SU-DHL-6 (cell line): ENCODE measurements around the gene DBET.
"Not testable (repeated sequence)": the region's sequence is repeated elsewhere in the genome, so short reads cannot be mapped to it uniquely, and the experiment has no call there.

Experiments used
- H2AFZ ChIP-seq: fragments of 200-600 bp; sonication (generic); 2 replicates; pipeline ENCODE4 v1.6.1; 2014; ENCODE audit warnings: low read depth, mild to moderate bottlenecking, moderate library complexity, mixed read lengths, antibody characterized with exemption, low read length; ENCODE audit not compliant: severe bottlenecking
- H3F3A ChIP-seq: fragments of 200-600 bp; shearing (Covaris generic); 2 replicates; pipeline ENCODE4 v1.6.0; 2016; ENCODE audit warnings: antibody characterized with exemption, mild to moderate bottlenecking; ENCODE audit not compliant: insufficient read depth
- H3K27ac ChIP-seq: fragments of 200-600 bp; sonication (generic); 2 replicates; pipeline ENCODE4 v1.5.1; 2016; ENCODE audit warnings: low read depth, mild to moderate bottlenecking, low read length, moderate library complexity, mixed read lengths
- H3K27me3 ChIP-seq: fragments of 200-600 bp; sonication (generic), shearing (Covaris generic); 2 replicates; pipeline ENCODE4 v1.6.0; 2014; ENCODE audit warnings: mild to moderate bottlenecking, low read length
- H3K36me3 ChIP-seq: fragments of 200-600 bp; sonication (generic); 2 replicates; pipeline ENCODE4 v1.6.1; 2014; ENCODE audit warnings: mild to moderate bottlenecking, low read length, mixed read lengths
- H3K4me2 ChIP-seq: fragments of 300-600, 200-600 bp; shearing (Covaris generic), sonication (generic); 2 replicates; pipeline ENCODE4 v1.6.0; 2014; ENCODE audit warnings: low read length, low read depth, mild to moderate bottlenecking; ENCODE audit not compliant: poor library complexity, severe bottlenecking
- H3K4me3 ChIP-seq: fragments of 200-600 bp; sonication (generic); 2 replicates; pipeline ENCODE4 v1.5.1; 2014; ENCODE audit warnings: antibody characterized with exemption, low read length, mild to moderate bottlenecking, mixed read lengths; ENCODE audit not compliant: insufficient read depth, poor library complexity, severe bottlenecking
- H3K79me2 ChIP-seq: fragments of 200-600 bp; sonication (generic); 2 replicates; pipeline ENCODE4 v1.6.1; 2014; ENCODE audit warnings: mild to moderate bottlenecking, low read length, moderate library complexity; ENCODE audit not compliant: insufficient read depth
- H3K9ac ChIP-seq: fragments of 200-600 bp; sonication (generic); 2 replicates; pipeline ENCODE4 v1.7.0; 2014; ENCODE audit warnings: mild to moderate bottlenecking, low read length
- H3K9me2 ChIP-seq: fragments of 200-600 bp; sonication (generic); replicated peaks from 2 replicates; pipeline ENCODE4 v1.6.1; 2014; ENCODE audit warnings: low read length; ENCODE audit not compliant: insufficient read depth
- H3K9me3 ChIP-seq: fragments of 200-600 bp; sonication (generic); 2 replicates; pipeline ENCODE4 v1.6.1; 2014; ENCODE audit warnings: low read length, mixed read lengths; ENCODE audit not compliant: insufficient read depth
- H4K20me1 ChIP-seq: fragments of 200-600 bp; sonication (generic); 2 replicates; pipeline ENCODE4 v1.6.1; 2014; ENCODE audit warnings: low read depth, mild to moderate bottlenecking, antibody characterized with exemption, low read length, moderate library complexity, mixed read lengths
- CTCF ChIP-seq: fragments of 200-600 bp; sonication (generic); IDR thresholded peaks from one replicate; pipeline ENCODE4 v1.5.1; 2017; ENCODE audit warnings: antibody characterized with exemption, mild to moderate bottlenecking, low read length, moderate library complexity; ENCODE audit not compliant: insufficient read depth, poor library complexity, severe bottlenecking
- EZH2phosphoT487 ChIP-seq: fragments of 200-600 bp; sonication (generic), shearing (Covaris generic); conservative IDR thresholded peaks from 2 replicates; pipeline ENCODE4 v1.6.1; 2018; ENCODE audit warnings: mild to moderate bottlenecking, antibody characterized with exemption, low read length, moderate library complexity, mixed read lengths

DBET gene

DNA sequence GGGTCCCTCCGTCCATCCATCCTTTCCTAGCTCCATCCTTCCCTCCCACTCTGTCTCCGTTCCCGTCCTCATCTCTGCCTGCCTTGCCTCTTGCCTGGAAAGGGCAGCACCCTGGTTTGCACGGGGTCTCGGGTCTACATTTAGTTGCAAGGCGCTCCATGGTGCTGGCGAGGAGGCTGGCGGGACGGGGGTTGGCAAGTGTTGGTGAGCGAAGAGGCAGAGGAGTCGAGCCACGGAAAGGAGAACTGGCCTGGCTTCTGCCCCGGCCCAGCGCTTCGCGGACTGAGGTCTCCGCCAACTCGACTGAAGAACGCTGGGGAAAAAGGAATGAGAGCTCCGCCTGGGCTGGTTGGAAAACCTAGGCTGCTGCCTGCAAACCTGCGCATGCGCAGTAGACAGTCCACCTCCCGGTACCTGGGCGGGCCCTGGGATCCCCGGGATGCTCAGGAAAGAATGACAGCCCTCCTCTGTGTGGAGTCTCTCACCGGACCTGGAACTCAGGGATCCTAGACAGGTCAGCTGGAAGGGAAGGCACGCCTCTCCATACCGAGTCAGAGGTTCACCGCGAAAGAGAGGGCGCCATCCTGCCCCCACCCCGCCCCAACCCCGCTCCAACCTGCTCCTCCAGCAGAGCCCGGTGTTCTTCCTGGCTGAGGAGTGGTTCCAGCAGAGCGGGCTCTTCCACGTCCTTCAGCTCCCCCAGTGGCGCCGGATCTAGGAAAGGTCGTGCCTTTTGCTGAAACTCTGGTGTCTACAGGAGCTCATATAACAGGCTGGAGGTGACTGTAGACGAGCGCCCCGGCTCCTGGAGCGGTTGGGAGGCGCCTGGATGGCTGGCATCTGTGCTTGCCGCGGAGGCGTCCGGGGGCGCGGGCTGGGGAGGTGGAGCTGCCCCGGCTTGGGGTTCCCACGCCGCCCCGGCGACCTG is 43.2 kb upstream of the DBET start:
- Histone ChIP-seq H3K9me3 (no peaks in the 10 kb centered on the region), H3K27ac (no peak overlapping the region), H3K36me3 (no peaks in the 10 kb centered on the region), H3K79me2 (no peaks in the 10 kb centered on the region), H3K9ac (no peak overlapping the region), H3K27me3 (no peaks in the 10 kb centered on the region), H3K9me2 (no peaks in the 10 kb centered on the region), H3K4me2 (no peak overlapping the region), H3F3A (no peaks in the 10 kb centered on the region), H3K4me3 (no peak overlapping the region), H4K20me1 (no peaks in the 10 kb centered on the region), H2AFZ (no peak overlapping the region)
- TF ChIP-seq EZH2phosphoT487 (no peak), CTCF (no peak)

DNA sequence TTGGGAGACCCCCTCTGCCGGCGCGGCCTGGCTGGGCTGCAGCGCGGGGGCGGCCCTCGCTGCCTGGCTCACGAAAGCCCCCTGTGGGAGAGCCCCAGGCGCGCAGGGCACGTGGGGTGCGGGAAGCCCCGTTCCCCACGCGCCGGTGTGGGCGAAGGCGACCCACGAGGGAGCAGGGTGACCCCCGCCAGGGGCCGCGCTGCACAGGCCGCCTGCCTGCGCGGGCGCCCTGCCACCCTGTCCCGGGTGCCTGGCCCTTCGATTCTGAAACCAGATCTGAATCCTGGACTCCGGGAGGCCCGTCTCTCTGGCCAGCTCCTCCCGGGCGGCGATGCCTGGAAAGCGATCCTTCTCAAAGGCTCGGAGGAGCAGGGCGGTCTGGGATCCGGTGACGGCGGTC is 42.3 kb upstream of the DBET start:
- H3K27me3 ChIP-seq, H3K4me2 ChIP-seq, H4K20me1 ChIP-seq, H3K9me2 ChIP-seq, H3K4me3 ChIP-seq, H2AFZ ChIP-seq, H3K9ac ChIP-seq, H3K9me3 ChIP-seq, H3K79me2 ChIP-seq, H3K36me3 ChIP-seq, H3K27ac ChIP-seq, H3F3A ChIP-seq: not testable (repeated sequence)

DNA sequence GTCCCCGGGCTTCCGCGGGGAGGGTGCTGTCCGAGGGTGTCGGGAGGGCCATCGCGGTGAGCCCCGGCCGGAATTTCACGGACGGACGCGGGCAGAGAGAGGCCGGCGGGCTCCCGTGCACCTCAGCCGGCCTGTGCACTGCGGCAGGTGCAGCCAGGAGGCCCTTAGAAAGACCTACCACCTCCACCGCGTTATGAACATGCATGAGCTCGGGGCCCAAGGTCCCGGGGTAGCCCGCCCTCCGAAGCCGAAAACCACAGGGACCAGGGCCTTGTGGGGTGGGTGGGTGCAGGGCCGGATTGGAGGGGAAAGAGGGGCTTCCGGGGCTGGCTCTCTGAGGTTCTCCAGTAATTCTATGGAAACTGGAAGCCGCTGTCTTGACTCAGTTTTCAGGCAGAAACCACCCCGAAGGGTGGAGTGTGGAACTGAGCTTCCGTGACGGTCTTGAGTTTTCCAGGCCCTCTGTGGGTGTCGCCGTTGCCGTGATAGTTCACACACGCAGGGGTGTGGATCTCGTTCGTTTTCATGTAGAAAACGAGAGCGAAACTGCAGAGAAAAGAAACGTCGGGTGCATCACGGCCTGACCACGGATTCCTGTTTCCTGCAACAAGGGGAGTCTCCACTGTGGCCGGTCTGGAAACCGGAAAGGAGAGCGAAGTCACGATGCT is 41.6 kb upstream of the DBET start:
- H3K9me2 ChIP-seq, H3F3A ChIP-seq, H3K27ac ChIP-seq, H3K27me3 ChIP-seq, H3K4me3 ChIP-seq, H2AFZ ChIP-seq, H3K79me2 ChIP-seq, H4K20me1 ChIP-seq, H3K9me3 ChIP-seq, H3K9ac ChIP-seq, H3K36me3 ChIP-seq, H3K4me2 ChIP-seq: not testable (repeated sequence)

DNA sequence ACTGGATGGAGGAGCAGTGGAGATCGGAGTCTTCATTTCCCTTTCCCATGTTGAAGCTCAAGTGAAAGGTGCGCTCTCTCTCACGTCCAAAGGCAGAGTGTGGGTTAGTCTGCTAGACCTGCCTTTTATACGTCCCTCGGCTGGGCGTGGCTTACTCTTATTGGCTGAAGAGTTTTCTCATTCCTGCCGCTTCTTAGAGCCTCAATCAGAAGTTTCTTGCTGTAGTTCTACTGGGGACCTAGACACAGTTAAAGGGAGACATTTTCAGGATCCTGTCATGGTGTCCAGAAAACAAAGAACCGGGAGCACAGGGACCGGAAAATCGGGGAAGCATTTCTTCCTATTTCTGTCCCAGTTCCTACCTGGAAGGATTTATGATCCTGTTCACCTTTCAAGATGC is 37.1 kb upstream of the DBET start, which contains the start of gene FRG2:
TSS of gene FRG2 (minus strand) at position 101 of the 400 bp plus-strand sequence. CDS start at position 49, 52 bp downstream.
- not testable (repeated sequence) for H3K9me2 ChIP-seq, H4K20me1 ChIP-seq, H3K4me2 ChIP-seq, H3K9me3 ChIP-seq, H3K79me2 ChIP-seq, H2AFZ ChIP-seq, H3K36me3 ChIP-seq, H3K27ac ChIP-seq, H3K27me3 ChIP-seq, H3F3A ChIP-seq, H3K9ac ChIP-seq, H3K4me3 ChIP-seq

DNA sequence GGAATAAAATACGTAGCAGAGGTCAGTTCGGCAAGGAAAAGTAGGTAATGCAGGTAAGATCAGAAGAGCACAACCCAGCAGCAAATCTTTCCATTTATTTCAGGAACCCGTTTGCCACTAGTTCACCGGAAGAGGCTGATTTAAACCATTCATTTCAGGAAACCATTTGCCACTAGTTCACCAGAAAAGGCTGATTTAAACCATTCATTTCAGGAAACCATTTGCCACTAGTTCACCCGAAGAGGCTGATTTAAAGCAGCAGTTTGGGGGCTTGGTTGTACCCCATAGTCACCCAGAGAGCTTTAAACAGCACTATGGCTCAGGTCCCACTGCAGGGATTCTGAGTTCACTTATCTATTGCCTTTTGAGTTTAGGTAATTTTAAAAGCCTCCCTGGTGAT is 33.0 kb upstream of the DBET start:
- not testable (repeated sequence) for H3K4me2 ChIP-seq, H3K79me2 ChIP-seq, H3K9me3 ChIP-seq, H4K20me1 ChIP-seq, H3K27me3 ChIP-seq, H3K27ac ChIP-seq, H3K4me3 ChIP-seq, H3K36me3 ChIP-seq, H3K9ac ChIP-seq, H3F3A ChIP-seq, H3K9me2 ChIP-seq, H2AFZ ChIP-seq

- H3K4me2 ChIP-seq, H3K36me3 ChIP-seq, H3K9me2 ChIP-seq, H3K9me3 ChIP-seq, H3K27me3 ChIP-seq, H4K20me1 ChIP-seq, H2AFZ ChIP-seq, H3K9ac ChIP-seq, H3K27ac ChIP-seq, H3K4me3 ChIP-seq, H3K79me2 ChIP-seq, H3F3A ChIP-seq: not testable (repeated sequence)
Measured at GRCh38 chr4:190037704-190038388, 26.5 kb upstream of the DBET start.

DNA sequence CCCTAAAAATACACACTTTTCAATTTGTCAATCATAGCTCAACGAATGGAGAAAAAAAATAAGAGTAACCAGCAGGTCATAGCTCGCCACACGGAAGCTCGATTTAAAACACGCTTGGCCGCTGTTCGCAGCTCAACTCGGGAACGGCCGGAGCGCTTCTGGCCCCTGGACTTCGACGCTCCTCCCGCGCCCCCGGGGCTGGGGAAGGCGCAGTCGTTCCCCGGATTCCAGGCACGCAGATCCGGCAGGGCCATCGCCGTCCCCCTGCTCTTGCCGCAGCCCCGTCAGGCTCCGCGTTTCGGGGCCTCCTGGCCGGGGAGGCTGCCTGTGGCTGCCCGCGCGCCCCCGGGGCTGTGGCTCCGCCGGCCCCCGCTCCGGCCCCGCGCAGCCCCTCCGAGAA is 23.4 kb upstream of the DBET start:
- not testable (repeated sequence) for H3K9me3 ChIP-seq, H3K9me2 ChIP-seq, H3K79me2 ChIP-seq, H3F3A ChIP-seq, H4K20me1 ChIP-seq, H3K4me2 ChIP-seq, H3K36me3 ChIP-seq, H3K27me3 ChIP-seq, H3K9ac ChIP-seq, H3K4me3 ChIP-seq, H2AFZ ChIP-seq, H3K27ac ChIP-seq
